Activated B cell treated with CpG ODN at 0.5 μM for 24 hours (primary cell): ENCODE results near the gene C1orf159. TPM values are rescaled to one million over a fixed set of nuclear protein-coding genes. Genes with fewer than 3 reads are reported as not detected.

ENCODE experiments used
- ATAC-seq: fragments of 200-7000 bp; cut with Tn5 transposase; one replicate; pipeline ENCODE4 v1.10.0; 2021; ENCODE audit warnings: low read depth, mild to moderate bottlenecking, moderate library complexity
- CTCF ChIA-PET: fragments of 350-600 bp; sonication (Branson Sonifier 250); formaldehyde crosslinking; loops from one replicate; lab custom pipeline; 2021; ENCODE audit warnings: antibody characterized with exemption; lab: Charles Lee
- POLR2A ChIA-PET: fragments of 350-600 bp; sonication (Branson Sonifier 250); formaldehyde crosslinking; loops from one replicate; lab custom pipeline; 2021; ENCODE audit warnings: antibody characterized with exemption; lab: Charles Lee
- DNase-seq: peaks from one replicate; pipeline ENCODE4 v3.0.0; 2022
- H3K27ac Mint-ChIP-seq: one replicate; pipeline ENCODE4 v1.8.0; 2020; ENCODE audit warnings: mixed read lengths
- H3K27me3 Mint-ChIP-seq: one replicate; pipeline ENCODE4 v1.8.0; 2021; ENCODE audit warnings: mixed read lengths
- H3K36me3 Mint-ChIP-seq: one replicate; pipeline ENCODE4 v1.8.0; 2021; ENCODE audit warnings: low read depth, mixed read lengths
- H3K4me1 Mint-ChIP-seq: one replicate; pipeline ENCODE4 v1.8.0; 2021; ENCODE audit warnings: mixed read lengths
- H3K4me3 Mint-ChIP-seq: one replicate; pipeline ENCODE4 v1.8.0; 2020; ENCODE audit warnings: mild to moderate bottlenecking, mixed read lengths
- H3K9me3 Mint-ChIP-seq: one replicate; pipeline ENCODE4 v1.8.0; 2020; ENCODE audit warnings: mixed read lengths
- intact Hi-C: fragments of 100-400 bp; cut with micrococcal nuclease; formaldehyde crosslinking; loops from one replicate; pipeline ENCODE4 v1.15.1; 2024
- total RNA-seq: library from RNA; stranded (reverse); gene quantifications from 2 replicates; pipeline ENCODE4 v1.2.3, GENCODE V29; 2022
- TF ChIP-seq, protein P1 (sequence below): fragments of 200-600 bp; IDR thresholded peaks from one replicate; pipeline ENCODE4 v1.8.0; 2022; ENCODE audit warnings: antibody characterized with exemption, mild to moderate bottlenecking

C1orf159 gene
- total RNA-seq, 1 donor from 2014 or later: 26.5 TPM

DNA sequence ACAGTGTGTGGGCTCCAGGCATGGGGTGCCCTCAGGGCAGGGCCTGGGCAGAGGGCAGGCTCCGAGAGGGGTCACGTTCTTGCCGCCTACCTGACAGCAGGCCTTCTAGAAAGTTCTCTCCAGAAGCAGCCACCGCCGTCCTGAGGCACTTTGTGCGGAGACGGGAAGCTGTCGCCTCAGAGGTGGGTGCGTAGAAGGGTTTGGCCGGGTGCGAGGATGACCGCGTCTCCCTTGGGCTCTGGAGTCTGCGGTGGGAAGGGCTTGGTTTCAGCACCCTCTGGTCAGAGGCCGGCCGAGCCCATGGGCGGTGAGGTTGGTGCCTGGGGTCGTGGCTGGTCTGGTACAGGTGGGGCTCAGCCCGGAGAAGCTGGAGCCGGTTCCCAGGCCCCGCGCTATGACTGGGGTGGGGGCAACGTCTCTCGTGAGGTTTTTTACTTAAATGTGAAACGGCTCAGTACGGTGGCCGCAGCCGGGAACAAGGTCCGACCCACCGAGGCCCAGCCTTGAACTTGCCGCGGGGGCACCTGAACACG lies 47.7 kb upstream of the C1orf159 start:
- TF ChIP-seq, protein P1, sequence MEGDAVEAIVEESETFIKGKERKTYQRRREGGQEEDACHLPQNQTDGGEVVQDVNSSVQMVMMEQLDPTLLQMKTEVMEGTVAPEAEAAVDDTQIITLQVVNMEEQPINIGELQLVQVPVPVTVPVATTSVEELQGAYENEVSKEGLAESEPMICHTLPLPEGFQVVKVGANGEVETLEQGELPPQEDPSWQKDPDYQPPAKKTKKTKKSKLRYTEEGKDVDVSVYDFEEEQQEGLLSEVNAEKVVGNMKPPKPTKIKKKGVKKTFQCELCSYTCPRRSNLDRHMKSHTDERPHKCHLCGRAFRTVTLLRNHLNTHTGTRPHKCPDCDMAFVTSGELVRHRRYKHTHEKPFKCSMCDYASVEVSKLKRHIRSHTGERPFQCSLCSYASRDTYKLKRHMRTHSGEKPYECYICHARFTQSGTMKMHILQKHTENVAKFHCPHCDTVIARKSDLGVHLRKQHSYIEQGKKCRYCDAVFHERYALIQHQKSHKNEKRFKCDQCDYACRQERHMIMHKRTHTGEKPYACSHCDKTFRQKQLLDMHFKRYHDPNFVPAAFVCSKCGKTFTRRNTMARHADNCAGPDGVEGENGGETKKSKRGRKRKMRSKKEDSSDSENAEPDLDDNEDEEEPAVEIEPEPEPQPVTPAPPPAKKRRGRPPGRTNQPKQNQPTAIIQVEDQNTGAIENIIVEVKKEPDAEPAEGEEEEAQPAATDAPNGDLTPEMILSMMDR: no peak
- no peak overlapping the region for H3K27ac Mint-ChIP-seq
- H3K4me3 Mint-ChIP-seq: no peak overlapping the region
- intact Hi-C loops: no loop called here
- H3K9me3 Mint-ChIP-seq: no peaks in the 10 kb centered on the region
- H3K27me3 Mint-ChIP-seq: peaks cover 5% of the 10 kb centered on the region
- DNase-seq (no peak), ATAC-seq (no peak)
- ChIA-PET POLR2A (no interaction called here), CTCF (no interaction called here)
- H3K4me1 Mint-ChIP-seq: peaks cover 4% of the 10 kb centered on the region
- no peaks in the 10 kb centered on the region for H3K36me3 Mint-ChIP-seq

DNA sequence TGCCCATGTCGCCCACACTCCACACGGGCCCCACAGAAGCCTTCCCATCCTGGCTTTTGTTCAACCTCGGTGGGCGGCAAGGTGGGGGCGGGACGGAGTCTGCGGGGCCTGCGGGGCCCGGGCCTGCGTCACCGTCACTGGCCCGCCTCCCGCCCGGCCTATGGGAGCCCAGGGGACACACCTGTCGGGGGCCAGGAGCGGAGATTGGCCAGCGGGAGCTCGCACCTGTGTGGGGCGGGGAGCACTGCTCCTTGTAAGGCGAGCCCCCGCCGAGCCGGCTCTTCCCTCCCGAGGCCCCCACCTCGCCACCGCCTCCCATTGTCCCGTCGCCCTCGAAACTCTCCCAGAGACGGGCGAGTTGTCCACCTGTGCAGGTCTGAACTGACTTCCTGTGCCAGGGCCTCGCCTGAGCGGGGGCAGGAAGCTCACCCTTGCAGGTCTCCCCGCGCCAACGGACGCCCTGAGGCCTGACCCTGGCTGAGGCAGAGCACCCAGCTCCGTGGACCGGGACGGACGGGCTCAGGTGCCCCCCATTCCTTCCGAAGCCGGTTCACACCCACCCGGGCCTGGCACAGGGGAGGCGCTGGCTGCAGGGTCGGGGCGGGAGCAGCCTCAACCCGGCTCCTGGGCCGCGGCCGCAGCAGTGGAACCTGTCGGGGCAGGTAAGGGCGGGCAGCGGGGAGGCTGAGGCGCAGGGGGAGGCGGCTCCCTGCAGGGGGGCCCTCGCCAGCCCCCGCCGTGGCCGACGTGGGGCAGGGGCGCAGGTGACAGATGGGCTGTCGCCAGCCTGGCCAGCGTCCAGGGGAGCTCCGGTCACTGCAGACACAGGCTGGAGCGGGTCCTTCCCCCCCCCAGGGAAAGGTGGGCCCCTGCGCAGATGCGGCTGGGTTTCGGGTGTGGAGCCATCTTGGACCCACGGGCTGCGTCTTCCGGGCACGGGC lies 47.0 kb upstream of the C1orf159 start:
- ATAC-seq (no peak), DNase-seq (no peak)
- Mint-ChIP-seq H3K27ac (no peak overlapping the region), H3K36me3 (no peaks in the 10 kb centered on the region), H3K27me3 (peaks cover 5% of the 10 kb centered on the region), H3K9me3 (no peaks in the 10 kb centered on the region), H3K4me1 (peaks cover 4% of the 10 kb centered on the region), H3K4me3 (no peak overlapping the region)
- POLR2A ChIA-PET: no interaction called here
- TF ChIP-seq, protein P1: no peak
- intact Hi-C loops: no loop called here
- CTCF ChIA-PET: no interaction called here

DNA sequence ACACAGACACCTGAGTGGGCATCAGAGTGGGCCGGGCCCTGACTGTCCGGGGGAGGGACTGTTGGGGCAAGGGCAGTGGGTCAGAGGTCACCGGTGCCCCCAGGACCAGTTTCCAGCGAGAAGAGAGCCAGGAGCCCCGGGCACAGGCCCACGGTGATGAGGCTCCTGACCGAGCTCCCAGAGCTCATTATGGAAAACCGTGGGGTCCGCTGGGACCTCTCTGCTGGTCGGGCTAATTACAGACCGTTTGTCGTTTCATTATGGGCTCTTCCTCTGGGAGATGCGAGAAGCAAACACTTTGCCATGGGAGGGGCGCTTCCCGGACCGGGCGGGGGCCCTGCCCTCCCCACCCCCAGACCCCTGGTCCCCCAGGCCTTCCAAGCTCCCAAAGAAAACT lies 45.8 kb upstream of the C1orf159 start:
- peaks cover 5% of the 10 kb centered on the region for H3K27me3 Mint-ChIP-seq
- DNase-seq: no peak
- H3K36me3 Mint-ChIP-seq: no peaks in the 10 kb centered on the region
- ATAC-seq: no peak
- no peaks in the 10 kb centered on the region for H3K9me3 Mint-ChIP-seq
- H3K4me1 Mint-ChIP-seq: peaks cover 6% of the 10 kb centered on the region
- no peak overlapping the region for H3K27ac Mint-ChIP-seq
- intact Hi-C loops: no loop called here
- no peak overlapping the region for H3K4me3 Mint-ChIP-seq
- TF ChIP-seq, protein P1: no peak
- ChIA-PET CTCF (no interaction called here), POLR2A (interaction anchor here (0.8 kb wide), 1 partner anchor 24 kb away, joined by 3 read pairs; no protein-coding TSS in a partner anchor)

DNA sequence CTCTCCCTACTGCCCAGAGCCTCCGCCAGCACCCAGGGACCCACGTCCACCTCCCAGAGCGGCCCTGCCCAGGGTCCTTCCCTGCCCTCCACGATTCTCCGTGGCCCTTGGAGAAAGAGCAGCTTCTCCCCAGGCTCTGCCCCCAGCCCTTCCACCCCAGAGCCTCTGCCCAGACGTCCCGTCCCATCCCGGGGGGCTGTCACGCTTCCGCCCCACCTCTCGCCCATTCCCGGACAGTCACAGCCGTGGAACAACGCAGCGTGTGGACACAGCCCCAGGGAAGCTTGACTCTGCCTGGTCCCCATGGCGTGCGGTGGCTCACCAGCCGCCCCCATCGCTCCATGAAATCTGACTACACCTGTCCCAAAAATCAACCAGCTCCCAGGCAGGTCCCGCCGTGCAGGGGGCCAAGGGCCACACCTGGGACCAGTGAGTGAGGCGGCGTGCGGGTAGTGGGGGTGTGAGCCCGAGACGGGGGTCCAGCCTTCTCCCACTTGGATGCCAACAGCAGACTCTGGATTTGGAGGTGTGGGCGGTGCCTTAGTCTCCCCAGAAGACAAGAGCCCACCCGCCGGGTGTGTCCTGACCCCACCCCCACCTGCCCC lies 45.3 kb upstream of the C1orf159 start:
- ChIA-PET CTCF (no interaction called here), POLR2A (interaction anchor here (0.7 to 0.8 kb wide), 2 partner anchors 24 to 96 kb away, joined by 3 read pairs; no protein-coding TSS in a partner anchor)
- Mint-ChIP-seq H3K9me3 (no peaks in the 10 kb centered on the region), H3K27me3 (peaks cover 5% of the 10 kb centered on the region), H3K4me3 (no peak overlapping the region), H3K27ac (no peak overlapping the region), H3K4me1 (peaks cover 6% of the 10 kb centered on the region), H3K36me3 (no peaks in the 10 kb centered on the region)
- no peak for DNase-seq
- TF ChIP-seq, protein P1: no peak
- ATAC-seq: no peak
- intact Hi-C loops: no loop called here
